GM18873 (cell line): ENCODE measurements around the gene SYNE2.
"Not testable (repeated sequence)": the region's sequence is repeated elsewhere in the genome, so short reads cannot be mapped to it uniquely, and the experiment has no call there.

Source experiments
- ATAC-seq: cut with Tn5 transposase; IDR thresholded peaks from one replicate; pipeline ENCODE4 v1.9.1; 2021; ENCODE audit warnings: mild to moderate bottlenecking, moderate library complexity, moderate number of reproducible peaks; ENCODE audit not compliant: unreplicated experiment, low FRiP score

Gene SYNE2

GRCh38 chr14:64178814-64179213 lies 326.0 kb downstream of the SYNE2 start:
- no peak for ATAC-seq

- not testable (repeated sequence) for ATAC-seq
Measured at GRCh38 chr14:64182908-64183307, 330.1 kb downstream of the SYNE2 start.

GRCh38 chr14:64184103-64184729 lies 331.4 kb downstream of the SYNE2 start:
- ATAC-seq, result no peak

GRCh38 chr14:64185184-64185583 lies 332.4 kb downstream of the SYNE2 start:
- no peak for ATAC-seq

GRCh38 chr14:64186231-64187129 lies 333.7 kb downstream of the SYNE2 start:
- ATAC-seq, result no peak

- no peak for ATAC-seq
Measured at GRCh38 chr14:64187331-64187730, 334.5 kb downstream of the SYNE2 start.

- no peak for ATAC-seq
Measured at GRCh38 chr14:64190974-64191502, 338.2 kb downstream of the SYNE2 start.

- no peak for ATAC-seq
Measured at GRCh38 chr14:64191756-64192155, 339.0 kb downstream of the SYNE2 start.

- ATAC-seq, result no peak
Measured at GRCh38 chr14:64193821-64194220, 341.0 kb downstream of the SYNE2 start.

GRCh38 chr14:64194404-64194803 lies 341.6 kb downstream of the SYNE2 start:
- no peak for ATAC-seq

GRCh38 chr14:64195199-64195598 lies 342.4 kb downstream of the SYNE2 start:
- ATAC-seq, result no peak

GRCh38 chr14:64196056-64196455 lies 343.3 kb downstream of the SYNE2 start:
- no peak for ATAC-seq

- no peak for ATAC-seq
Measured at GRCh38 chr14:64196814-64197411, 344.1 kb downstream of the SYNE2 start.

GRCh38 chr14:64197996-64198395 lies 345.2 kb downstream of the SYNE2 start:
- no peak for ATAC-seq

GRCh38 chr14:64198486-64198885 lies 345.7 kb downstream of the SYNE2 start:
- no peak for ATAC-seq

- no peak for ATAC-seq
Measured at GRCh38 chr14:64200170-64200569, 347.4 kb downstream of the SYNE2 start.

GRCh38 chr14:64201296-64201695 lies 348.5 kb downstream of the SYNE2 start:
- ATAC-seq, result no peak

- no peak for ATAC-seq
Measured at GRCh38 chr14:64201921-64202545, 349.2 kb downstream of the SYNE2 start.

- ATAC-seq, result no peak
Measured at GRCh38 chr14:64202716-64203115, 349.9 kb downstream of the SYNE2 start.

- ATAC-seq, result no peak
Measured at GRCh38 chr14:64203366-64204006, 350.7 kb downstream of the SYNE2 start.
